Esophagus squamous epithelium (tissue), 4 donors: ENCODE measurements around the gene CNTNAP2.

Source experiments
- POLR2A ChIP-seq, 4 donors: fragments of 450-650 bp; IDR thresholded peaks; one replicate each; pipeline ENCODE4 v1.6.1; 2017; ENCODE audit warnings: antibody characterized with exemption in 4 of 4, mild to moderate bottlenecking in 4 of 4, moderate library complexity in 3 of 4
- TF ChIP-seq, protein P1 (sequence below), 6 experiments: fragments of 450-650 bp in 4 of 6; fragments of 200-600 bp in 2 of 6; sonication (generic) in 2 of 6; IDR thresholded peaks; one replicate each; pipeline ENCODE4 v1.5.1; 2016 to 2019; ENCODE audit warnings: antibody characterized with exemption in 6 of 6, mild to moderate bottlenecking in 4 of 6, moderate library complexity in 4 of 6

DNA sequence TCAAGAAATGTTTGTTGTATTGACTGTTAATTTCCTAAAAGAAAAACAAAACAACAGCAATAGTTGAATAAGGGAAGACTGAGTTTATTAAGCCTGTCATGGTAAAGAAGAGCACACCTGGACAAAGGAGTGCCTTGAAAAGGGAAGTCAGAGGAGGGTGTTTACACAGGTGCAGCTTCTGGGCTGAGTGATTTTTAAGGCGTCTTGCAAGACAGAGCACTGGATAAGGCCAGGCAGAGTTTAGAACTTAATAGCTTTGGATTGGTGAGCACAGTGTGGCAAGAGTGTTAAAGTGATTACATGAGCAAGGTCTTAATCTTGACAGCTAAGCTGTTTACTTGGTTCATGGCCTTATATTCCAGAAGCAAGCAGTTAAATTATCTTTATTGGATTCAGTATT lies 423.2 kb downstream of the CNTNAP2 start:
- TF ChIP-seq, protein P1, sequence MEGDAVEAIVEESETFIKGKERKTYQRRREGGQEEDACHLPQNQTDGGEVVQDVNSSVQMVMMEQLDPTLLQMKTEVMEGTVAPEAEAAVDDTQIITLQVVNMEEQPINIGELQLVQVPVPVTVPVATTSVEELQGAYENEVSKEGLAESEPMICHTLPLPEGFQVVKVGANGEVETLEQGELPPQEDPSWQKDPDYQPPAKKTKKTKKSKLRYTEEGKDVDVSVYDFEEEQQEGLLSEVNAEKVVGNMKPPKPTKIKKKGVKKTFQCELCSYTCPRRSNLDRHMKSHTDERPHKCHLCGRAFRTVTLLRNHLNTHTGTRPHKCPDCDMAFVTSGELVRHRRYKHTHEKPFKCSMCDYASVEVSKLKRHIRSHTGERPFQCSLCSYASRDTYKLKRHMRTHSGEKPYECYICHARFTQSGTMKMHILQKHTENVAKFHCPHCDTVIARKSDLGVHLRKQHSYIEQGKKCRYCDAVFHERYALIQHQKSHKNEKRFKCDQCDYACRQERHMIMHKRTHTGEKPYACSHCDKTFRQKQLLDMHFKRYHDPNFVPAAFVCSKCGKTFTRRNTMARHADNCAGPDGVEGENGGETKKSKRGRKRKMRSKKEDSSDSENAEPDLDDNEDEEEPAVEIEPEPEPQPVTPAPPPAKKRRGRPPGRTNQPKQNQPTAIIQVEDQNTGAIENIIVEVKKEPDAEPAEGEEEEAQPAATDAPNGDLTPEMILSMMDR (IDR thresholded peaks at IDR 0.05): no peak
- TF ChIP-seq POLR2A (IDR thresholded peaks at IDR 0.05): no peak
